ENCODE data around the gene SLC5A10.
"Not testable (repeated sequence)": the region's sequence is repeated elsewhere in the genome, so short reads cannot be mapped to it uniquely, and the experiment has no call there.

Gene SLC5A10

GRCh38 chr17:19046782-19047375 lies 94.9 kb downstream of the SLC5A10 start, which contains the start of gene GRAP:
GRAP (minus strand) TSS chr17:19046957; CDS start chr17:19046926, 31 bp downstream.
- not testable (repeated sequence) for DNase-seq (ENCODE audit: low read depth)

GRCh38 chr17:19047510-19047909 lies 95.5 kb downstream of the SLC5A10 start:
- DNase-seq (ENCODE audit: low read depth) = not testable (repeated sequence)

GRCh38 chr17:19048826-19049225 lies 96.9 kb downstream of the SLC5A10 start:
- DNase-seq (ENCODE audit: low read depth) = not testable (repeated sequence)

GRCh38 chr17:19055447-19055846 lies 103.5 kb downstream of the SLC5A10 start:
- not testable (repeated sequence) for DNase-seq (ENCODE audit: low read depth)

DNA sequence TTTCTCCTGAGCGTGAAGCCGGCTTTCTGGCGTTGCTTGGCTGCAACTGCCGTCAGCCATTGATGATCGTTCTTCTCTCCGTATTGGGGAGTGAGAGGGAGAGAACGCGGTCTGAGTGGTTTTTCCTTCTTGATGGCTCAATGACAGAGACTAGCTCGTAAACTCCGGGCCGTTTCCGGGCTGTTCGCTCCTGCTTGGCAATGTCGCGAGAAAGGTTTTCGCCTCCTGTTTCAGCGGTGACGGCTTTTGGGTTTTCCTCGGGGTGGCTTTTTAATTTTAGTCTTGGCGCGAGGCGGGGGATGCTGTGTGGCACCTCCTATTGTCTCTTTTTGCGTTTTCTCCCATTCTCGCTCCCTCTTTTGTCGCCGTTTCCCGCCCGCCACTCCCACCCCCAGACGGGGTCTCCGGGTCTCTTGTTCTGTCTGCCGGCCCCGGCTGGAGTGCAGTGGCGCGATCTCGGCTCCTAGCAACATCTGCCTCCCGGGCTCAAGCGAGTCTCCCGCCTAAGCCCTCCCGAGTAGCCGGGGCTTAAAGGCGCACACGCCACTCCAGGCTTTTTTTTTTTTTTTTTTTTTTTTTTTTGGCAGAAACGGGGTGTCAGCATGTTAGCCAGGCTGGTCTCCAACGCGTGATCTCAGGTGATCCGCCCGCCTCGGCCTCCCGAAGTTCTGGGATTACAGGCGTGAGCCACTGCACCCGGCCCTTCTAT lies 110.2 kb downstream of the SLC5A10 start:
- not testable (repeated sequence) for DNase-seq (ENCODE audit: low read depth)

DNA sequence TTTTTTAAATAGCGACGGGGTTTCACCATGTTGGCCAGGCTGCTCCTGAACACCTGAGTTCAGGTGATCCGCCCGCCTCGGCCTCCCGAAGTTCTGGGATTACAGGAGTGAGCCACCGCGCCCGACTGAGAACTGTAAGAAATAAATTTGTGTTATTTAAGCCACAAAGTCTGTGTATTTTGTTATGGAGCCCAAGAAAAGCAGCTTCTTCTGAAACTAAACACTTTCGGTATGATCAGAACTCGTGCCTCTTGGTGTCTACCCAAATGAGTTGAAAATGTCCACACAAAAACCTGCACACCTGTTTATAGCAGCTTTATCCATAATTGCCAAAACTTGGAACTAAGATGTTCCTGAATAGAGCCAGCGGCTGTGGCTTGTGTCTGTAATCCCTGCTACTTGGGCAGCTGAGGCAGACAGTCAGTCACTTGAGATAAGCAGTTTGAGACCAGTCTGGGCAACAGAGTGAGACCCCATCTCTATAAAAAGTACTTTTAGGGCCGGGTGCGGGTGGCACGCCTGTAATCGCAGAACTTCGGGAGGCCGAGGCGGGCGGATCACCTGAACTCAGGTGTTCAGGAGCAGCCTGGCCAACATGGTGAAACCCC lies 110.9 kb downstream of the SLC5A10 start:
- DNase-seq (ENCODE audit: low read depth) = not testable (repeated sequence)

- DNase-seq (ENCODE audit: low read depth) = peak; percentile 62
Observed at GRCh38 chr17:19063326-19063956, 111.5 kb downstream of the SLC5A10 start.

DNA sequence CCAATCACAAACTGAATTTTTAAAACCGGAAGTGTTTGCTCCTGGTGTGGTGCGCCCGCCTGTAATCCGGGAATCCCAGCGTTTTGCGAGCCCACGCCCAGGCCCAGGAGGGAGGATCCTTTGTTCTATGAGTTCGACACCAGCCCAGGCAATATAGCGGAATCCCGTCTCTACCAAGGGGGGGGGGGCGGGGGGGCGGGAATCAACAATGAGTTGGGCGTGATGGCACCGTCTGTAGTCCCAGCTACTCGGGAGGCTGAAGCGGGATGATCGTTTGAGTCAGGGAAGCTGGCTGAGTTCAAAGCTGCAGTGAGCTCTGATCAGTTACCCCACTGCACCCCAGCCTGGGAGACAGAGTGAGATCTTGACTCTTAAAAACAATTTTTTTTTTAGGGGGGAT lies 112.4 kb downstream of the SLC5A10 start:
- not testable (repeated sequence) for DNase-seq (ENCODE audit: low read depth)

- not testable (repeated sequence) for DNase-seq (ENCODE audit: low read depth)
Observed at GRCh38 chr17:19070318-19071168, 118.6 kb downstream of the SLC5A10 start.
